ENCODE results near the gene ZMYND19. TPM values are rescaled to one million over a fixed set of nuclear protein-coding genes. Genes with fewer than 3 reads are reported as not detected.
A peak's percentile ranks its signal among the peaks of the same experiment; 100 is the strongest.
"Not testable (repeated sequence)": the region's sequence is repeated elsewhere in the genome, so short reads cannot be mapped to it uniquely, and the experiment has no call there.

The ZMYND19 gene
- polyA plus RNA-seq, 1 donor from 2014 or later = 8.8 TPM

- no peaks in the 10 kb centered on the region for H3K9me3 Mint-ChIP-seq
- peak overlapping the region in 1 of 3 donors; percentile 58 for H3K27ac Mint-ChIP-seq
- no peaks in the 10 kb centered on the region for H3K27me3 Mint-ChIP-seq
- peak overlapping the region; percentile 82 to 87 (median 84) for H3K4me3 Mint-ChIP-seq
- peaks cover 6 to 15% (median 8%) of the 10 kb centered on the region in 3 donors for H3K4me1 Mint-ChIP-seq
- H3K36me3 Mint-ChIP-seq = peaks cover 4% of the 10 kb centered on the region
These were observed 15.8 kb upstream of the ZMYND19 start for GRCh38 chr9:137606005-137606621.

DNA sequence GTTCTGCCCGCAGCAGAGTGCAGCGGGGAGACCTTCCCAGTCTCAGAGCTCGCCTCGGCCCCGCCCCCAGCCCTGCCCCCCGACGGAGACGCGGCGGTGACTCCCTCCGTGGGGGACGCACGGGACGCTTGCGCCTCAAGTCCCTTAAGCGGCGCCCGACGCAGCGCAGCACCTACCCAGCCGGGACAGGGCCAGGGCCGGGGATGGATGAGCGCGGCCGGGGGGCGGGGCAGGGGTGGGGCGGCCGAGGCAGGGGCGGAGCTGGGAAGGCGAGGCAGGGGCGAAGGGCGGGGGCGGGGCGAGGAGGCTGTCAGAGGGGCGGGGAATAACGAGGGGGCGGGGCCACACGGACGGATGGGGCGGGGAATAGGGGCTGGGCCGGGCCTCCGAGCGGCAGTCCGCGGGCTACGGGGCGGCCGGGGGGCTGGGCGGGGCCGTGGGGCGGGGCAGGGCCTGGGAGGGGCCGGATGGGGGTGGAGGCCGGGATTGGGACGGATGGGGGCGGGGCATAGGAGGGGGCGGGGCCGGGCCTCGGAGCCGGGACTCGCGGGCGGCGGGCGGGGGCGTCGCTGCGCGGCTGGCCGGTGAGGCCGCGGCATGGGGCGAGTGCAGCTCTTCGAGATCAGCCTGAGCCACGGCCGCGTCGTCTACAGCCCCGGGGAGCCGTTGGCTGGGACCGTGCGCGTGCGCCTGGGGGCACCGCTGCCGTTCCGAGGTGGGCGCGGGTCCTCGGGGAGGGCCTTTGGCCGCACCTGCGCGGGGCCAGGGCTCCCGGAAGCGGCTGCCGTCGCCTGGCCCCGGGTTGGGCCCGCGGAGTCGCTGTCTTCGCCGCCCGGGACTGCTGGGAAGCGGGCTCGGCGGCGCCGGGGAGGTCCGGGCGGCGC, 15.1 kb upstream of the ZMYND19 start, which contains the start of gene ARRDC1:
ARRDC1 (plus strand) TSS at position 566 of the 884 bp plus-strand sequence; CDS start at position 598, 32 bp downstream.
- Mint-ChIP-seq H3K9me3 (no peaks in the 10 kb centered on the region), H3K4me3 (peak within 1 kb of the TSS; percentile 82 to 87 (median 84)), H3K4me1 (peaks cover 6 to 15% (median 8%) of the 10 kb centered on the region in 3 donors), H3K27me3 (no peaks in the 10 kb centered on the region), H3K36me3 (peaks cover 4% of the 10 kb centered on the region), H3K27ac (peak within 1 kb of the TSS in 1 of 3 donors; percentile 58)

DNA sequence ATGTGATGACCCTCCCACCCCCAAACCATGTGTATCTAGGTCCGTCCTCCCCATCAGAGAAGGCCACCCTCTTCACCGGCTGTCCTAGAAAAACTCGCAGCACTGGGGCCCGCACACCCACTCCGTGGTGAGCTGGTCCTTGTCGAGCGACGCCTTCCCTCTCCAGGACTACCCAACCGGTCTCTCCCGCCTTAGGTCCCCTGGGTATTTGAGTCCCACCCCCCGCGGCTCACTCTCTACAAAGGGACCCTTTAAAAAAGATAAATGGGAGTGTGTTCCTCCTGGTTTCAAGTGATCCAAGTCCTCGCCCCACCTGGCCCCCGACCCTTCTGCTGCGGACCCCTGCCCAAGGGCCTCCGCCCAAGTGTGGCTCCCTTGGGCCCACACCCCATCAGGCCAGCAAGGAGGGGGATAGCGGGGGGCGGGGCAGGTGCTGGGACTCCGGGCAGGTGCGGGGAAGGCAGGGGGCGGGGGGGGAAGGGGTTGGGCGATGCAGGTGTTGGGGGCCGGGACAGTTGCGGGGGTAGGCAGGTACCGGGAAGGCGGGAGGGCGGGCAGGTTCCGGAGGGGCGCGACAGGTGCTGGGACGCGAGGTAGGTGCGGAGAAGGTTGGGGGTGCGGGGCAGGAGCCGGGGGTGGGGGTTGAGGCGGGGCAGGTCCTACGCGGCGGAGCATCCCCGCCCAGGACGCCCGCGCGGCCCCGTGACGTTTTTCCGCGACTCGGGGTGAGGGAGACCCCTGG, 14.2 kb upstream of the ZMYND19 start:
- Mint-ChIP-seq H3K4me3 (peak overlapping the region; percentile 38 to 73 (median 60)), H3K36me3 (peaks cover 4% of the 10 kb centered on the region), H3K9me3 (no peaks in the 10 kb centered on the region), H3K27me3 (no peaks in the 10 kb centered on the region), H3K4me1 (peaks cover 6 to 15% (median 8%) of the 10 kb centered on the region in 3 donors), H3K27ac (peak overlapping the region in 1 of 3 donors; percentile 22)

- Mint-ChIP-seq H3K36me3 (peaks cover 4% of the 10 kb centered on the region), H3K27ac (peak overlapping the region in 1 of 3 donors; percentile 22), H3K4me1 (peaks cover 6 to 16% (median 8%) of the 10 kb centered on the region in 3 donors), H3K9me3 (no peaks in the 10 kb centered on the region), H3K27me3 (no peaks in the 10 kb centered on the region), H3K4me3 (peak overlapping the region; percentile 38 to 73 (median 60))
These were observed 13.6 kb upstream of the ZMYND19 start for GRCh38 chr9:137603879-137604278.

DNA sequence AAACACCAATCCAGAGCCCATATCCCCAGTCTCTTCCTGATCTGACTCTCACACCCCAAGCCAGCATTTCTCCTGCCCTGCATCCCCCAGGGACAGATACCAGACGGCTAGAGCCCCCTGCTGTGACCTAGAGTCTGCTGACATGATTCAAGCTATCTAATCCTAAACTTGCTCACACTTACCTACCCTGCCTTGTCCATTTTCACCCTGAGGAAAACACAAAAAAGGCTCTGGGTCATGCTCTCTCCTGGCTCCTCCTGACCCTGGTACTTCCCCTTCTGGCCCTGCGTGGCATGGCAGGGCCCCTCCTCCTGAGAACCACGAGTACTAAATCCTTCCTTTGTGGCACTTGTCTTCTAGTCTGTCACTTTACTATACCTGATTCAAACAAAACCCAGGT, 12.3 kb upstream of the ZMYND19 start:
- H3K36me3 Mint-ChIP-seq = peaks cover 3% of the 10 kb centered on the region
- H3K4me1 Mint-ChIP-seq = peaks cover 7 to 20% (median 8%) of the 10 kb centered on the region in 3 donors
- peak overlapping the region in 2 of 3 donors; percentile 22 to 42 for H3K27ac Mint-ChIP-seq
- no peaks in the 10 kb centered on the region for H3K9me3 Mint-ChIP-seq
- peak overlapping the region in 2 of 4 donors; percentile 59 to 64 for H3K4me3 Mint-ChIP-seq
- no peaks in the 10 kb centered on the region for H3K27me3 Mint-ChIP-seq

DNA sequence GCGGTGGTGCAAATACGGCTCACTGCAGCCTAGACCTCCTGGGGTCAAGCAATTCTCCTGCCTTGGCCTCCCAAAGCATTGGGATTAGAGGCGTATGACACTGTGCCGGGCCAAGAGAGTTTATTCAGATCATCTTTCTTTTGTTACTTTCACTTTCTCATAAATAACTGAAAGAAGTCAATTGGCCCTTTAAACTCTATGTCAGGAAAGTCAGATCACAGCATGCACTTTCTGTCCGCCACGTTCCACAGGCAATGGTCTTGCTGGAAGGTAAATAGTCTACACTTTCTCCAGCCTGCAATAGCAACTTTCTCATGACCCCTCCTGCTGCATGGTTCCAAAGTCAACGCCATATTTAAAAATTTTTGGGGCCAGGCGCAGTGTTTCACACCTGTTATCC, 8.6 kb upstream of the ZMYND19 start:
- Mint-ChIP-seq H3K9me3 (no peaks in the 10 kb centered on the region), H3K27ac (peak overlapping the region in 1 of 3 donors; percentile 45), H3K27me3 (no peaks in the 10 kb centered on the region), H3K4me1 (peaks cover 5 to 8% (median 8%) of the 10 kb centered on the region in 3 donors), H3K4me3 (peak overlapping the region in 1 of 4 donors; percentile 56), H3K36me3 (peaks cover 2% of the 10 kb centered on the region)

- H3K4me1 Mint-ChIP-seq, H3K9me3 Mint-ChIP-seq, H3K36me3 Mint-ChIP-seq, H3K27me3 Mint-ChIP-seq: not testable (repeated sequence)
- Mint-ChIP-seq H3K27ac (peak overlapping the region in 1 of 3 donors; percentile 42), H3K4me3 (peak overlapping the region in 1 of 4 donors; percentile 29)
These were observed 6.3 kb upstream of the ZMYND19 start for GRCh38 chr9:137596577-137596976.

DNA sequence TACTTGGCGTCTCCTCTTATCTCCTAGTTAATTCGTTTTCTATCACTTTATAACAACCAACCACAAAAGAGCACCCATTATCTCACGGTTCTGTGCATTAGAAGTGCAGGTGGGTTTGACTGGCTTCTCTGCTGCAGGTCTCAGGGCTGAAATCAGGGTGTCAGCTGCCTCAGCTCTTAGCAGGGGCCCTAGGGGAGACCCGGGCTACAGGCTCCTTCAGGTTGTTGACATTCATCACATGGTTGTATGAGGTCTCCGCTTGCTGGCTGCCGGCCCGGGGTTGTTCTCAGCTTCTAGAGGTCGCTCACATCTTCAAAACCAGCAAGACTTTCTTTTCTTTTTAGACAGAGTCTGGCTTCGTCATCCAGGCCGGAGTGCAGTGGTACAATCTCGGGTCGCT, 2.9 kb upstream of the ZMYND19 start:
- Mint-ChIP-seq H3K27ac (peak overlapping the region in 1 of 3 donors; percentile 78), H3K36me3 (peaks cover 2% of the 10 kb centered on the region), H3K9me3 (no peaks in the 10 kb centered on the region), H3K4me1 (peaks cover under 1 to 4% (median 3%) of the 10 kb centered on the region in 3 donors), H3K4me3 (peak overlapping the region in 2 of 4 donors; percentile 27 to 87), H3K27me3 (peaks cover 1% of the 10 kb centered on the region)

DNA sequence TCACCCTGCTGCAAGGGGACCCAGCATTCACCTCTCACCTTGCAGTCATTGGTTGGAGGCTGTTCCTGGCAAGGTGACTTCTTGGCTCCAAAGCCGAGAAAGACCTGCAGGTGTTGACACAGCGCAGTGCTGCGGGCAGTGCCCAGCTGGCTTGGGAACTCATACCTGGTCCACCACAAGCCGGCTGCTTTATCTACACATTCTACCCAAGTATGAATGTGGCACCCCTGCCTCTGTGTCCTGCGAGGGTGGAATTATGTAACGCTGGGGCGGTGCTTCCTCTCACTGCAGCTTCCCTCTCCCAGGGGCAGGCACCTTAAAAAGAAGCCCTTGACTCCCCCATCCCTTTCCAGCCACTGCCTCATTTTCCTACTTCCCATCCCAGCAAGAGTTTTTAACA, 2.5 kb upstream of the ZMYND19 start:
- Mint-ChIP-seq H3K27me3 (peaks cover 1% of the 10 kb centered on the region), H3K27ac (peak overlapping the region in 1 of 3 donors; percentile 78), H3K36me3 (peaks cover 2% of the 10 kb centered on the region), H3K4me3 (peak overlapping the region in 2 of 4 donors; percentile 27 to 87), H3K9me3 (no peaks in the 10 kb centered on the region), H3K4me1 (peaks cover 3 to 7% (median 5%) of the 10 kb centered on the region in 3 donors)

- Mint-ChIP-seq H3K27ac (no peak overlapping the region), H3K27me3 (peaks cover 1% of the 10 kb centered on the region), H3K9me3 (no peaks in the 10 kb centered on the region), H3K4me1 (peaks cover 3 to 9% (median 7%) of the 10 kb centered on the region in 3 donors), H3K4me3 (peak overlapping the region in 1 of 4 donors; percentile 80), H3K36me3 (peaks cover 5% of the 10 kb centered on the region)
These were observed 216 bp downstream of the ZMYND19 start for GRCh38 chr9:137590123-137590468.

DNA sequence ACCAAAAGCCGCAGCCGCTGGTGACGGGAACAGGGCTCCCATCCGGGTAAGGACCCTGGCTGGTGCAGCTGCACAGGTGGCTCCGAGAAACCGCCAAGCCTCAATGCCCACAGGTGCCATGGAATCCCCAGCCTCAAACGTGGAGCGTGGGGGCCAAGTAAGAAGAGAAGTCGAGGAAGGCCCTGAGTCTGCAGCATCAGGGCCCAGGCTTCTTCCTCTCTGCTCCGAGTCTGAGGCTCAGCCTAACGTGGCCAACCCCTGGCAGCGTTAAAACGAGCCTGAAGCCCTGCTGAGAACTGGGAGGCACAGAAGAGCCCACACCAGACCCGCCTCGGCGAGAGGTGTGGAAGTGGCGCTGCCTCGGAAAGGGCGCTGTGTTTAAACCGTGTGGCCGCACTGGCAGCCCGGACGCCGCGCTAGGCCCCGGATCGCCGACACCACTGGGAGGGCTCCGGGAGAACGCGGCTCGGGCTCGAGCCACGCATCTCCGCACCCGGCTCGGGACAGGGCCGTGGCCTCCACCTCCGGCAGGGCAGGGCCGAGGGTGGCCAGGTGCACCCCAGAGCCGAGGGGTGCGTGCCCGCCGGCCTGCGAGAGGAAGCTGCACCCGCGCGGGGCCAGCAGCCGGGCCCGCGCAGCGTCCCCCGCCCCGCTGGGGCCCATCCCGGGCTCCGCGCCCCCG, 730 bp downstream of the ZMYND19 start:
- Mint-ChIP-seq H3K36me3 (peaks cover 5% of the 10 kb centered on the region), H3K9me3 (no peaks in the 10 kb centered on the region), H3K27me3 (peaks cover 1% of the 10 kb centered on the region), H3K4me3 (peak overlapping the region; percentile 87 to 97 (median 92)), H3K27ac (peak overlapping the region in 1 of 3 donors; percentile 85), H3K4me1 (peaks cover 3 to 9% (median 7%) of the 10 kb centered on the region in 3 donors)

GRCh38 chr9:137588891-137589290, 1.4 kb downstream of the ZMYND19 start:
- peak overlapping the region; percentile 33 to 90 (median 70) for H3K4me3 Mint-ChIP-seq
- peak overlapping the region in 1 of 3 donors; percentile 85 for H3K27ac Mint-ChIP-seq
- H3K27me3 Mint-ChIP-seq = peaks cover 1% of the 10 kb centered on the region

GRCh38 chr9:137588311-137588710, 2.0 kb downstream of the ZMYND19 start:
- peaks cover 1% of the 10 kb centered on the region for H3K27me3 Mint-ChIP-seq
- peaks cover 3 to 9% (median 7%) of the 10 kb centered on the region in 3 donors for H3K4me1 Mint-ChIP-seq
- H3K36me3 Mint-ChIP-seq = peaks cover 3% of the 10 kb centered on the region
- H3K9me3 Mint-ChIP-seq = no peaks in the 10 kb centered on the region
- peak overlapping the region in 2 of 3 donors; percentile 27 to 75 for H3K27ac Mint-ChIP-seq
- H3K4me3 Mint-ChIP-seq = peak overlapping the region in 3 of 4 donors; percentile 39 to 90 (median 77)

More at GRCh38 chr9:137588891-137589290, 1.4 kb downstream of the ZMYND19 start:
- no peaks in the 10 kb centered on the region for H3K9me3 Mint-ChIP-seq
- H3K36me3 Mint-ChIP-seq = peaks cover 3% of the 10 kb centered on the region
- H3K4me1 Mint-ChIP-seq = peaks cover 3 to 9% (median 7%) of the 10 kb centered on the region in 3 donors

GRCh38 chr9:137586854-137587253, 3.5 kb downstream of the ZMYND19 start:
- H3K4me1 Mint-ChIP-seq = peaks cover 3 to 9% (median 7%) of the 10 kb centered on the region in 3 donors
- H3K9me3 Mint-ChIP-seq = no peaks in the 10 kb centered on the region
- H3K27ac Mint-ChIP-seq = no peak overlapping the region
- peak overlapping the region in 1 of 4 donors; percentile 76 for H3K4me3 Mint-ChIP-seq
- H3K27me3 Mint-ChIP-seq = peaks cover 1% of the 10 kb centered on the region
- H3K36me3 Mint-ChIP-seq = peaks cover 3% of the 10 kb centered on the region
